Muscle of leg (tissue), 11 donors: ENCODE results near the gene EPB41L1. TPM values are rescaled to one million over a fixed set of nuclear protein-coding genes. Genes with fewer than 3 reads are reported as not detected.
A peak's percentile ranks its signal among the peaks of the same experiment; 100 is the strongest.

ENCODE experiments used
- DNase-seq: peaks from one replicate; pipeline ENCODE4 v3.0.0; 2013
- H3K27ac ChIP-seq: one replicate; pipeline ENCODE4 v1.5.1; 2013; ENCODE audit warnings: mild to moderate bottlenecking, low read length, control low read depth
- H3K27me3 ChIP-seq: one replicate; pipeline ENCODE4 v1.6.1; 2013; ENCODE audit warnings: low read length; ENCODE audit not compliant: control insufficient read depth, insufficient read depth
- H3K36me3 ChIP-seq: one replicate; pipeline ENCODE4 v1.6.1; 2013; ENCODE audit warnings: low read length; ENCODE audit not compliant: control insufficient read depth, insufficient read depth
- H3K4me1 ChIP-seq: one replicate; pipeline ENCODE4 v1.6.1; 2013; ENCODE audit warnings: low read length; ENCODE audit not compliant: control insufficient read depth, insufficient read depth
- H3K4me3 ChIP-seq: one replicate; pipeline ENCODE4 v1.5.1; 2013; ENCODE audit warnings: low read length, control low read depth
- H3K9me3 ChIP-seq: replicated peaks from 2 replicates; pipeline ENCODE4 v1.6.1; 2013; ENCODE audit warnings: low read depth, low read length; ENCODE audit not compliant: control insufficient read depth
- WGBS: methylation state at CpG from one replicate; pipeline ENCODE4 v1.1.5; 2013; ENCODE audit warnings: missing lambda C conversion rate; ENCODE audit not compliant: insufficient coverage; 5-methylcytosine and 5-hydroxymethylcytosine counted together
- polyA plus RNA-seq, 8 donors: library from polyadenylated mRNA; unstranded; fragments of 120-200 nt; gene quantifications; one replicate each; pipeline versions ENCODE4 v1.2.1 to v1.2.3, GENCODE V29; 2013; ENCODE audit warnings: inconsistent platforms in 1 of 8, low replicate concordance in 1 of 8; ENCODE audit not compliant: insufficient read length in 8 of 8, insufficient read depth in 1 of 8
- total RNA-seq: library from RNA; stranded (reverse); fragments of 120-200 nt; gene quantifications from one replicate; pipeline ENCODE4 v1.2.4, GENCODE V29; 2013

The EPB41L1 gene
- total and polyA plus RNA-seq, 9 donors, result 14.3 to 37.6 (median 25.1) TPM

- DNase-seq, result peak; percentile 16
- Histone ChIP-seq H3K27ac (no peak overlapping the region), H3K9me3 (no peaks in the 10 kb centered on the region), H3K4me3 (no peak overlapping the region), H3K36me3 (no peaks in the 10 kb centered on the region), H3K4me1 (peaks cover 6% of the 10 kb centered on the region), H3K27me3 (peaks cover 11% of the 10 kb centered on the region)
- WGBS, result 53% methylated on average over 10 of the region's 12 CpGs
These were observed 119.1 kb downstream of the EPB41L1 start for GRCh38 chr20:36273414-36274180.

GRCh38 chr20:36274181-36274841 lies 119.8 kb downstream of the EPB41L1 start:
- Histone ChIP-seq H3K9me3 (no peaks in the 10 kb centered on the region), H3K27me3 (peaks cover 11% of the 10 kb centered on the region), H3K27ac (no peak overlapping the region), H3K36me3 (no peaks in the 10 kb centered on the region), H3K4me3 (no peak overlapping the region), H3K4me1 (peaks cover 2% of the 10 kb centered on the region)
- DNase-seq, result no peak
- whole genome bisulfite sequencing, result 30% methylated on average over 13 of the region's 20 CpGs

- no peaks in the 10 kb centered on the region for H3K36me3 ChIP-seq
These were observed 120.5 kb downstream of the EPB41L1 start for GRCh38 chr20:36275011-36275410.

GRCh38 chr20:36275441-36276189 lies 121.1 kb downstream of the EPB41L1 start:
- H3K27me3 ChIP-seq, result peaks cover 13% of the 10 kb centered on the region
- no peaks in the 10 kb centered on the region for H3K36me3 ChIP-seq
- H3K4me1 ChIP-seq, result peaks cover 2% of the 10 kb centered on the region
- WGBS, result 71% methylated on average over 12 of the region's 12 CpGs
- no peaks in the 10 kb centered on the region for H3K9me3 ChIP-seq
- no peak overlapping the region for H3K27ac ChIP-seq
- no peak for DNase-seq
- H3K4me3 ChIP-seq, result no peak overlapping the region

More at GRCh38 chr20:36275011-36275410, 120.5 kb downstream of the EPB41L1 start:
- Histone ChIP-seq H3K9me3 (no peaks in the 10 kb centered on the region), H3K27me3 (peaks cover 13% of the 10 kb centered on the region), H3K4me3 (no peak overlapping the region), H3K4me1 (peaks cover 2% of the 10 kb centered on the region), H3K27ac (no peak overlapping the region)
- 43% methylated on average over 5 of the region's 5 CpGs for WGBS
- no peak for DNase-seq

GRCh38 chr20:36277546-36277945 lies 123.0 kb downstream of the EPB41L1 start:
- Histone ChIP-seq H3K36me3 (no peaks in the 10 kb centered on the region), H3K27me3 (peaks cover 15% of the 10 kb centered on the region), H3K27ac (no peak overlapping the region), H3K9me3 (no peaks in the 10 kb centered on the region), H3K4me1 (peaks cover 2% of the 10 kb centered on the region), H3K4me3 (no peak overlapping the region)
- no peak for DNase-seq
- WGBS, result 75% methylated on average over 4 of the region's 9 CpGs

- Histone ChIP-seq H3K9me3 (no peaks in the 10 kb centered on the region), H3K27me3 (peaks cover 10% of the 10 kb centered on the region), H3K4me1 (no peaks in the 10 kb centered on the region), H3K27ac (no peak overlapping the region), H3K36me3 (no peaks in the 10 kb centered on the region), H3K4me3 (no peak overlapping the region)
- WGBS, result 58% methylated on average over 4 of the region's 5 CpGs
- no peak for DNase-seq
These were observed 124.8 kb downstream of the EPB41L1 start for GRCh38 chr20:36279362-36279761.

- Histone ChIP-seq H3K36me3 (no peaks in the 10 kb centered on the region), H3K4me3 (no peak overlapping the region), H3K4me1 (no peaks in the 10 kb centered on the region), H3K27ac (no peak overlapping the region), H3K9me3 (no peaks in the 10 kb centered on the region), H3K27me3 (peaks cover 9% of the 10 kb centered on the region)
- DNase-seq, result no peak
- WGBS, result 61% methylated on average over 5 of the region's 6 CpGs
These were observed 125.2 kb downstream of the EPB41L1 start for GRCh38 chr20:36279776-36280175.

- 60% methylated on average over 6 of the region's 10 CpGs for WGBS
- peaks cover 17% of the 10 kb centered on the region for H3K27me3 ChIP-seq
- no peak for DNase-seq
- H3K4me3 ChIP-seq, result no peak overlapping the region
- H3K36me3 ChIP-seq, result no peaks in the 10 kb centered on the region
- no peaks in the 10 kb centered on the region for H3K9me3 ChIP-seq
- no peaks in the 10 kb centered on the region for H3K4me1 ChIP-seq
- no peak overlapping the region for H3K27ac ChIP-seq
These were observed 127.3 kb downstream of the EPB41L1 start for GRCh38 chr20:36281785-36282380.
